ENCODE data around the gene NOL12.

NOL12 gene

GRCh38 chr22:37664249-37665101 lies 21.7 kb upstream of the NOL12 start:
- no peak for TF ChIP-seq ZNF274 (IDR thresholded peaks at IDR 0.05; ENCODE audit: low read depth, low read length)
- no peak overlapping the region for H3K4me3 ChIP-seq (ENCODE audit: low read length)

GRCh38 chr22:37665487-37665886 lies 20.7 kb upstream of the NOL12 start:
- TF ChIP-seq ZNF274 (IDR thresholded peaks at IDR 0.05; ENCODE audit: low read depth, low read length) = no peak
- H3K4me3 ChIP-seq (ENCODE audit: low read length) = no peak overlapping the region

GRCh38 chr22:37669586-37669985 lies 16.6 kb upstream of the NOL12 start:
- no peak for TF ChIP-seq ZNF274 (IDR thresholded peaks at IDR 0.05; ENCODE audit: low read depth, low read length)
- H3K4me3 ChIP-seq (ENCODE audit: low read length) = no peak overlapping the region

- TF ChIP-seq ZNF274 (IDR thresholded peaks at IDR 0.05; ENCODE audit: low read depth, low read length) = no peak
- no peak overlapping the region for H3K4me3 ChIP-seq (ENCODE audit: low read length)
These were observed 13.8 kb upstream of the NOL12 start for GRCh38 chr22:37672206-37672919.

GRCh38 chr22:37672920-37673455 lies 13.2 kb upstream of the NOL12 start:
- no peak overlapping the region for H3K4me3 ChIP-seq (ENCODE audit: low read length)
- TF ChIP-seq ZNF274 (IDR thresholded peaks at IDR 0.05; ENCODE audit: low read depth, low read length) = no peak

GRCh38 chr22:37674248-37674647 lies 11.9 kb upstream of the NOL12 start:
- TF ChIP-seq ZNF274 (IDR thresholded peaks at IDR 0.05; ENCODE audit: low read depth, low read length) = no peak
- no peak overlapping the region for H3K4me3 ChIP-seq (ENCODE audit: low read length)

- TF ChIP-seq ZNF274 (IDR thresholded peaks at IDR 0.05; ENCODE audit: low read depth, low read length) = no peak
- H3K4me3 ChIP-seq (ENCODE audit: low read length) = peak within 1 kb of the TSS; percentile 57
These were observed 10.9 kb upstream of the NOL12 start, which contains the start of gene LGALS1 for GRCh38 chr22:37674951-37675929. LGALS1 (plus strand) TSS chr22:37675636; CDS start chr22:37675703, 67 bp downstream.

GRCh38 chr22:37675930-37676735 lies 10.0 kb upstream of the NOL12 start:
- TF ChIP-seq ZNF274 (IDR thresholded peaks at IDR 0.05; ENCODE audit: low read depth, low read length) = no peak
- peak overlapping the region; percentile 57 for H3K4me3 ChIP-seq (ENCODE audit: low read length)

- no peak for TF ChIP-seq ZNF274 (IDR thresholded peaks at IDR 0.05; ENCODE audit: low read depth, low read length)
- peak overlapping the region; percentile 57 for H3K4me3 ChIP-seq (ENCODE audit: low read length)
These were observed 9.2 kb upstream of the NOL12 start for GRCh38 chr22:37676736-37677492.

GRCh38 chr22:37677493-37677974 lies 8.6 kb upstream of the NOL12 start:
- H3K4me3 ChIP-seq (ENCODE audit: low read length) = peak overlapping the region; percentile 43; the same call in 1 of the 2 replicates
- TF ChIP-seq ZNF274 (IDR thresholded peaks at IDR 0.05; ENCODE audit: low read depth, low read length) = no peak

GRCh38 chr22:37678372-37678771 lies 7.8 kb upstream of the NOL12 start:
- no peak overlapping the region for H3K4me3 ChIP-seq (ENCODE audit: low read length)
- TF ChIP-seq ZNF274 (IDR thresholded peaks at IDR 0.05; ENCODE audit: low read depth, low read length) = no peak

- TF ChIP-seq ZNF274 (IDR thresholded peaks at IDR 0.05; ENCODE audit: low read depth, low read length) = no peak
- H3K4me3 ChIP-seq (ENCODE audit: low read length) = no peak overlapping the region
These were observed 6.5 kb upstream of the NOL12 start for GRCh38 chr22:37679670-37680069.
